ENCODE results near the gene MRAP2. TPM values are rescaled to one million over a fixed set of nuclear protein-coding genes. Genes with fewer than 3 reads are reported as not detected.
"Not testable (repeated sequence)": the region's sequence is repeated elsewhere in the genome, so short reads cannot be mapped to it uniquely, and the experiment has no call there.

The MRAP2 gene
- total and polyA plus RNA-seq, 2 of the 13 experiments (the other 11 are each of a cell fraction or from before 2014, with no cell fraction given): 0.33 to 3.5 TPM

DNA sequence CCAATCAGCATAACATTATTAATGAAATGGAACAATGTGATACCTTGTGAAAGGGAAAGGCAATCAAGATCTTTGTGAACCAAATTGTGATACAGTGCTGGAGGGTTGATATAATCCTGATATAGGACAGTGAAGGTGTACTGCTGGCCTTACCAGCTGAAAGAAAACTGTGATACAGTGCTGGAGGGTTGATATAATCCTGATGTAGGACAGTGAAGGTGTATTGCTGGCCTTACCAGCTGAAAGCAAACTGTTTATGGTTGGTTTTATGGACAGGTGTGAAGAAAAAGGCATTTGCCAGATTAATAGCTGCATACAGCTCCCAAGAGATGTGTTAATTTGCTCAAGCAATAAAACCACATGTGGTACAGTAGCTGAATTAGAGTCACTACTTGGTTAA, 73.9 kb downstream of the MRAP2 start (continued):
- no peak for TF ChIP-seq HMG20B (CRISPR knock-in tag; conservative IDR thresholded peaks at IDR 0.05)
- TF ChIP-seq CBX1 (IDR thresholded peaks at IDR 0.05; ENCODE audit: low read depth): no peak
- no peak for TF ChIP-seq NFKB2 (CRISPR knock-in tag; IDR thresholded peaks at IDR 0.05; ENCODE audit: borderline replicate concordance)
- TF ChIP-seq, protein P1, sequence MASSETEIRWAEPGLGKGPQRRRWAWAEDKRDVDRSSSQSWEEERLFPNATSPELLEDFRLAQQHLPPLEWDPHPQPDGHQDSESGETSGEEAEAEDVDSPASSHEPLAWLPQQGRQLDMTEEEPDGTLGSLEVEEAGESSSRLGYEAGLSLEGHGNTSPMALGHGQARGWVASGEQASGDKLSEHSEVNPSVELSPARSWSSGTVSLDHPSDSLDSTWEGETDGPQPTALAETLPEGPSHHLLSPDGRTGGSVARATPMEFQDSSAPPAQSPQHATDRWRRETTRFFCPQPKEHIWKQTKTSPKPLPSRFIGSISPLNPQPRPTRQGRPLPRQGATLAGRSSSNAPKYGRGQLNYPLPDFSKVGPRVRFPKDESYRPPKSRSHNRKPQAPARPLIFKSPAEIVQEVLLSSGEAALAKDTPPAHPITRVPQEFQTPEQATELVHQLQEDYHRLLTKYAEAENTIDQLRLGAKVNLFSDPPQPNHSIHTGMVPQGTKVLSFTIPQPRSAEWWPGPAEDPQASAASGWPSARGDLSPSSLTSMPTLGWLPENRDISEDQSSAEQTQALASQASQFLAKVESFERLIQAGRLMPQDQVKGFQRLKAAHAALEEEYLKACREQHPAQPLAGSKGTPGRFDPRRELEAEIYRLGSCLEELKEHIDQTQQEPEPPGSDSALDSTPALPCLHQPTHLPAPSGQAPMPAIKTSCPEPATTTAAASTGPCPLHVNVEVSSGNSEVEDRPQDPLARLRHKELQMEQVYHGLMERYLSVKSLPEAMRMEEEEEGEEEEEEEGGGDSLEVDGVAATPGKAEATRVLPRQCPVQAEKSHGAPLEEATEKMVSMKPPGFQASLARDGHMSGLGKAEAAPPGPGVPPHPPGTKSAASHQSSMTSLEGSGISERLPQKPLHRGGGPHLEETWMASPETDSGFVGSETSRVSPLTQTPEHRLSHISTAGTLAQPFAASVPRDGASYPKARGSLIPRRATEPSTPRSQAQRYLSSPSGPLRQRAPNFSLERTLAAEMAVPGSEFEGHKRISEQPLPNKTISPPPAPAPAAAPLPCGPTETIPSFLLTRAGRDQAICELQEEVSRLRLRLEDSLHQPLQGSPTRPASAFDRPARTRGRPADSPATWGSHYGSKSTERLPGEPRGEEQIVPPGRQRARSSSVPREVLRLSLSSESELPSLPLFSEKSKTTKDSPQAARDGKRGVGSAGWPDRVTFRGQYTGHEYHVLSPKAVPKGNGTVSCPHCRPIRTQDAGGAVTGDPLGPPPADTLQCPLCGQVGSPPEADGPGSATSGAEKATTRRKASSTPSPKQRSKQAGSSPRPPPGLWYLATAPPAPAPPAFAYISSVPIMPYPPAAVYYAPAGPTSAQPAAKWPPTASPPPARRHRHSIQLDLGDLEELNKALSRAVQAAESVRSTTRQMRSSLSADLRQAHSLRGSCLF (CRISPR knock-in tag; IDR thresholded peaks at IDR 0.05; ENCODE audit: borderline replicate concordance): no peak

DNA sequence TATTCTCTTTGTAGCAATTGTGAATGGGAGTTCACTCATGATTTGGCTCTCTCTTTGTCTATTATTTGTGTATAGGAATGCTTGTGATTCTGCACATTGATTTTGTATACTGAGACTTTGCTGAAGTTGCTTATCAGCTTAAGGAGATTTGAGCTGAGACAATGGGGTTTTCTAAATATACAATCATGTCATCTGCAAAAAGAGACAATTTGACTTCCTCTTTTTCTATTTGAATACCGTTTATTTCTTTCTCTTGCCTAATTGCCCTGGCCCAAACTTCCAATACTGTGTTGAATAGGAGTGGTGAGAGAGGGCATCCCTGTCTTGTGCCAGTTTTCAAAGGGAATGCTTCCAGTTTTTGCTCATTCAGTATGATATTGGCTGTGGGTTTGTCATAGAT, 77.8 kb downstream of the MRAP2 start:
- H3K4me3 ChIP-seq (replicated peaks in 1 of 3; ENCODE audit: insufficient read depth in 1 of 3, low read depth in 2 of 3, low read length in 3 of 3); FAIRE-seq; H3K79me2 ChIP-seq (ENCODE audit: insufficient read depth, low read length); intact Hi-C loops (cut with micrococcal nuclease; ENCODE audit: unreplicated experiment); in situ Hi-C loops (cut with HindIII; ENCODE audit: extremely low pct_ligation_motif_present, low pct_unique_long_range_greater_than_20kb); H3K9ac ChIP-seq (ENCODE audit: insufficient read depth, low read depth, low read length); H3K4me2 ChIP-seq (ENCODE audit: low read depth, low read length); H3K36me3 ChIP-seq (replicated peaks in 1 of 2; ENCODE audit: control insufficient read depth in 1 of 2, insufficient read depth in 2 of 2, low read length in 2 of 2); BruUV-seq (replicated peaks); H3K27ac ChIP-seq (ENCODE audit: extremely low read length, insufficient read depth, low read length); DNase-seq (ENCODE audit: low spot score); CTCF ChIA-PET (ENCODE audit: low intra/inter-chr PET ratio, low total read pairs); ATAC-seq; H3K9me3 ChIP-seq (ENCODE audit: low read length); POLR2A ChIA-PET; H4K20me1 ChIP-seq (ENCODE audit: insufficient read depth, low read length); H2AFZ ChIP-seq (ENCODE audit: low read length); H3K27me3 ChIP-seq (ENCODE audit: control insufficient read depth in 1 of 2, insufficient read depth in 2 of 2, low read length in 2 of 2): not testable (repeated sequence)
- 0% methylated on average over 1 of the region's 1 CpG for WGBS (ENCODE audit: low lambda C conversion rate)
- H3K4me1 ChIP-seq (ENCODE audit: insufficient read depth, low read length): peaks cover 18% of the 10 kb centered on the region
